Measurements from ENCODE around the gene PRDM15.

PRDM15 gene

GRCh38 chr21:41879190-41879998 is at the start of gene PRDM15:
Gene PRDM15, minus strand, starts transcription at chr21:41879344. Its CDS starts 18,981 bp downstream, at chr21:41860363.
- DNase-seq, result no peak

- no peak for DNase-seq
These were observed 49.6 kb upstream of the PRDM15 start for GRCh38 chr21:41928621-41929220.

GRCh38 chr21:41927727-41928409 is 48.7 kb upstream of the PRDM15 start:
- no peak for DNase-seq

GRCh38 chr21:41926807-41927171 is 47.6 kb upstream of the PRDM15 start:
- no peak for DNase-seq

GRCh38 chr21:41926117-41926806 is 47.1 kb upstream of the PRDM15 start:
- DNase-seq, result no peak

GRCh38 chr21:41925767-41926116 is 46.6 kb upstream of the PRDM15 start:
- no peak for DNase-seq

GRCh38 chr21:41924368-41924754 is 45.2 kb upstream of the PRDM15 start:
- no peak for DNase-seq

- DNase-seq, result no peak
These were observed 44.7 kb upstream of the PRDM15 start for GRCh38 chr21:41923631-41924367.

- no peak for DNase-seq
These were observed 44.0 kb upstream of the PRDM15 start for GRCh38 chr21:41923186-41923585.

- no peak for DNase-seq
These were observed 41.9 kb upstream of the PRDM15 start for GRCh38 chr21:41921021-41921420.

- no peak for DNase-seq
These were observed 41.3 kb upstream of the PRDM15 start for GRCh38 chr21:41920476-41920875.

GRCh38 chr21:41919666-41920398 is 40.7 kb upstream of the PRDM15 start:
- DNase-seq, result no peak

GRCh38 chr21:41918561-41919358 is 39.6 kb upstream of the PRDM15 start:
- DNase-seq, result no peak

- DNase-seq, result no peak
These were observed 38.4 kb upstream of the PRDM15 start for GRCh38 chr21:41917531-41917930.

GRCh38 chr21:41916888-41917433 is 37.8 kb upstream of the PRDM15 start:
- no peak for DNase-seq

GRCh38 chr21:41914965-41915364 is 35.8 kb upstream of the PRDM15 start:
- no peak for DNase-seq

GRCh38 chr21:41914358-41914757 is 35.2 kb upstream of the PRDM15 start:
- no peak for DNase-seq

- no peak for DNase-seq
These were observed 34.1 kb upstream of the PRDM15 start for GRCh38 chr21:41913230-41913629.

- DNase-seq, result no peak
These were observed 29.7 kb upstream of the PRDM15 start for GRCh38 chr21:41908829-41909228.

GRCh38 chr21:41907496-41908258 is 28.5 kb upstream of the PRDM15 start:
- no peak for DNase-seq

Data from NCI-H187 treated with DMSO at 0.1 percent for 48 hours (cell line).